Measurements from ENCODE around the gene ASCL5.

DNA sequence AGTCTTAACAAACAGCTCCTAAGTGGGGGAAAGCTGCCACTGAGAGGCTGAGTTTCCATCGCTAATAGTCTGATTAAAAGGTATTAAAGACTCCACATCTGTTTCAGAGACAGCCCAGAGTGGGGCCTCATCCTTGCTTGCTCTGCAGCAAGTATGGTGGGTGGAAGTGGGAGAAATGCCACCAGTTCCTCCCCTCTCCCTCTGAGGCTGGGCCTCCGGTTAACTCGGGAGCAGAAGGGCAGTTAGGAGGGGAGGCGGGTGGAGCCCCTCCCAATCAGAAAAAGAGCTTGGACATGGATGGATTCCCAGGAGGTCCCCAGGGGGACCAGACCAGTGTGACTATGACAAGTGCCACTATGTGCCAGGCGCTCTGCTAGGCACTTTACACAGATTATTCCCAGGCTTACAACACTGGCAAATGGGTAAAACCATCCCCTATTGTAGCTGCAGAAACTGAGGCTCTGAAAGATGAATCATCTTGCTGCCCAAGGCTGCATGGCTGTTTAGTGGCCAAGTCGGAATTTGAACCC is 11.4 kb upstream of the ASCL5 start:
- TF ChIP-seq EZH2 (IDR thresholded peaks at IDR 0.05; ENCODE audit: borderline replicate concordance, low read depth, low read length, severe bottlenecking) (no peak), CTCF (IDR thresholded peaks at IDR 0.05; ENCODE audit: borderline replicate concordance, extremely low read depth, low read length, poor library complexity, severe bottlenecking) (no peak)

Measured in DND-41 (cell line).